OCI-LY1 (cell line): ENCODE results near the gene SEPSECS.

Experiments used
- H2AFZ ChIP-seq: fragments of 200-600 bp; sonication (generic), shearing (Covaris generic); 2 replicates; pipeline ENCODE4 v1.6.0; 2014; ENCODE audit warnings: antibody characterized with exemption, mild to moderate bottlenecking, low read length
- H3F3A ChIP-seq: fragments of 200-600 bp; sonication (generic), shearing (Covaris generic); 2 replicates; pipeline ENCODE4 v1.6.0; 2014; ENCODE audit warnings: mild to moderate bottlenecking, antibody characterized with exemption, low read length, moderate library complexity; ENCODE audit not compliant: insufficient read depth
- H3K27ac ChIP-seq: fragments of 200-600 bp; sonication (generic); 2 replicates; pipeline ENCODE4 v1.5.1; 2014; ENCODE audit warnings: low read length, mixed run types, mild to moderate bottlenecking, low read depth; ENCODE audit not compliant: poor library complexity, severe bottlenecking
- H3K27me3 ChIP-seq: fragments of 200-600 bp; sonication (generic); 2 replicates; pipeline ENCODE4 v1.6.0; 2014; ENCODE audit warnings: antibody characterized with exemption, mild to moderate bottlenecking, low read length, moderate library complexity; ENCODE audit not compliant: insufficient read depth
- H3K36me3 ChIP-seq: fragments of 200-600 bp; sonication (generic); 2 replicates; pipeline ENCODE4 v1.6.1; 2014; ENCODE audit warnings: mild to moderate bottlenecking, antibody characterized with exemption, low read length, moderate library complexity, mixed read lengths; ENCODE audit not compliant: insufficient read depth
- H3K4me1 ChIP-seq: fragments of 200-600 bp; sonication (generic); 2 replicates; pipeline ENCODE4 v1.5.1; 2014; ENCODE audit warnings: mild to moderate bottlenecking, low read length, moderate library complexity; ENCODE audit not compliant: insufficient read depth, severe bottlenecking
- H3K4me2 ChIP-seq: fragments of 200-600 bp; sonication (generic), shearing (Covaris generic); 2 replicates; pipeline ENCODE4 v1.6.1; 2014; ENCODE audit warnings: low read length
- H3K4me3 ChIP-seq: fragments of 200-600 bp; sonication (generic); 2 replicates; pipeline ENCODE4 v1.5.1; 2014; ENCODE audit warnings: low read length, low read depth, mild to moderate bottlenecking, mixed read lengths; ENCODE audit not compliant: poor library complexity, severe bottlenecking
- H3K79me2 ChIP-seq: fragments of 200-600 bp; shearing (Covaris generic); 2 replicates; pipeline ENCODE4 v1.6.1; 2016; ENCODE audit warnings: mixed run types, low read length, mixed read lengths; ENCODE audit not compliant: insufficient read depth
- H3K9ac ChIP-seq: fragments of 200-600 bp; sonication (generic), shearing (Covaris generic); 2 replicates; pipeline ENCODE4 v1.6.1; 2014; ENCODE audit warnings: mild to moderate bottlenecking, low read length, mixed read lengths
- H3K9me2 ChIP-seq: fragments of 200-600 bp; sonication (generic), shearing (Covaris generic); 2 replicates; pipeline ENCODE4 v1.6.1; 2014; ENCODE audit warnings: low read depth, mild to moderate bottlenecking, low read length, mixed read lengths
- H3K9me3 ChIP-seq: fragments of 200-600 bp; shearing (Covaris generic); 2 replicates; pipeline ENCODE4 v1.6.1; 2014; ENCODE audit warnings: low read length, mixed read lengths
- H4K20me1 ChIP-seq: fragments of 200-600 bp; sonication (generic), shearing (Covaris generic); 2 replicates; pipeline ENCODE4 v1.6.0; 2016; ENCODE audit warnings: mild to moderate bottlenecking, low read length; ENCODE audit not compliant: insufficient read depth
- EZH2 ChIP-seq: fragments of 200-600 bp; sonication (generic), shearing (Covaris generic); IDR thresholded peaks from 2 replicates; pipeline ENCODE4 v1.8.0; 2017; ENCODE audit warnings: borderline replicate concordance, mixed run types, mild to moderate bottlenecking, antibody characterized with exemption, low read length, moderate library complexity, mixed read lengths
- TF ChIP-seq, protein P1 (sequence below): fragments of 200-600 bp; sonication (generic), shearing (Covaris generic); IDR thresholded peaks from 2 replicates; pipeline ENCODE4 v1.5.1; 2017; ENCODE audit warnings: mild to moderate bottlenecking, antibody characterized with exemption, low read length, moderate library complexity, mixed read lengths

Gene SEPSECS

GRCh38 chr4:25111648-25112196 is 48.5 kb downstream of the SEPSECS start:
- no peak overlapping the region for H3K27ac ChIP-seq
- no peaks in the 10 kb centered on the region for H3K4me1 ChIP-seq
- H3K27me3 ChIP-seq = no peaks in the 10 kb centered on the region
- no peaks in the 10 kb centered on the region for H4K20me1 ChIP-seq
- H3K9ac ChIP-seq = no peak overlapping the region
- H3K9me3 ChIP-seq = no peaks in the 10 kb centered on the region
- no peaks in the 10 kb centered on the region for H3K79me2 ChIP-seq
- no peak overlapping the region for H3K4me3 ChIP-seq
- H3K4me2 ChIP-seq = no peak overlapping the region
- H3K9me2 ChIP-seq = no peaks in the 10 kb centered on the region
- H2AFZ ChIP-seq = no peak overlapping the region
- TF ChIP-seq, protein P1, sequence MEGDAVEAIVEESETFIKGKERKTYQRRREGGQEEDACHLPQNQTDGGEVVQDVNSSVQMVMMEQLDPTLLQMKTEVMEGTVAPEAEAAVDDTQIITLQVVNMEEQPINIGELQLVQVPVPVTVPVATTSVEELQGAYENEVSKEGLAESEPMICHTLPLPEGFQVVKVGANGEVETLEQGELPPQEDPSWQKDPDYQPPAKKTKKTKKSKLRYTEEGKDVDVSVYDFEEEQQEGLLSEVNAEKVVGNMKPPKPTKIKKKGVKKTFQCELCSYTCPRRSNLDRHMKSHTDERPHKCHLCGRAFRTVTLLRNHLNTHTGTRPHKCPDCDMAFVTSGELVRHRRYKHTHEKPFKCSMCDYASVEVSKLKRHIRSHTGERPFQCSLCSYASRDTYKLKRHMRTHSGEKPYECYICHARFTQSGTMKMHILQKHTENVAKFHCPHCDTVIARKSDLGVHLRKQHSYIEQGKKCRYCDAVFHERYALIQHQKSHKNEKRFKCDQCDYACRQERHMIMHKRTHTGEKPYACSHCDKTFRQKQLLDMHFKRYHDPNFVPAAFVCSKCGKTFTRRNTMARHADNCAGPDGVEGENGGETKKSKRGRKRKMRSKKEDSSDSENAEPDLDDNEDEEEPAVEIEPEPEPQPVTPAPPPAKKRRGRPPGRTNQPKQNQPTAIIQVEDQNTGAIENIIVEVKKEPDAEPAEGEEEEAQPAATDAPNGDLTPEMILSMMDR = no peak
- no peak for TF ChIP-seq EZH2
- H3F3A ChIP-seq = no peaks in the 10 kb centered on the region
- H3K36me3 ChIP-seq = no peaks in the 10 kb centered on the region

DNA sequence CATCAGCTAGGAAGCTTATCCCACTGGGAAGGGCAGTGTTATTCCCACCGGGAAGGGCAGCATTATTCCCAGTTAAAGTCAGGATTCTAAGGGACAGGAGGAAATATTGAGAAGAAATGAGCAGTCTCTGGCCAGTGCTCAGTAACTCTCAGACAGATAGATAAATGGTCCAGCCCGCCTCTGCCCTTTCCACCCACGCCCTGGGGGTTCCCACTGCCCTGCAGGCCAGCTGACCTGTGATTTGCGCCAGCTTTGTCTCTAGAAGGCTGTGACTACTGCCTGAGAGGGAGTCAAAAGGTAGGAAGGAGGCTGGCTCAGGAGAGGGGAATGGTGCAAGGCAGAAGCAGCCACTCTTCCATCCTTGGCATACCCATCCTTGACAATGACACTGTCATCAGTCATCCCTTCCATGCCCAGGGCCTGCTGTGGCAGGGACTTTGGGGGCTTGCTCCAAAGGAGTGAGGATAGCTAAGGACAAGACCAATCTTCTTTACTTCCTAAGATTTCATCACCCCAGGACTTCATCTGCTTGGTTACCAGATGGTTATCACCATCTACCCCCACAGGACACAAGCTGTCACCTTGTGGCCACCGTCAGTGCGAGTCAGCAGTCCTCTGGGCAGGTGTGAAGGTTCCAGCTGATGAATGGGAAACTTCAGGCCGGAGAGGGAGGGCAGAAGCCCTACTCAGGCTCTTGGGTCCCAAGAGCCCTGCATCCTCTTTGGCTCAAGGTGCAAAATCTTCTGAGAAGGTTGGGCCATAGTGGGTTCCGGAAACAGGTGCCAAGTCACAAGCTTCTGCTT is 49.5 kb downstream of the SEPSECS start:
- H3K36me3 ChIP-seq = no peaks in the 10 kb centered on the region
- H4K20me1 ChIP-seq = no peaks in the 10 kb centered on the region
- H3K27me3 ChIP-seq = no peaks in the 10 kb centered on the region
- no peaks in the 10 kb centered on the region for H3K9me3 ChIP-seq
- no peak overlapping the region for H2AFZ ChIP-seq
- H3K9ac ChIP-seq = no peak overlapping the region
- H3K9me2 ChIP-seq = no peaks in the 10 kb centered on the region
- no peaks in the 10 kb centered on the region for H3K4me1 ChIP-seq
- no peak overlapping the region for H3K4me3 ChIP-seq
- H3F3A ChIP-seq = no peaks in the 10 kb centered on the region
- TF ChIP-seq, protein P1 = no peak
- TF ChIP-seq EZH2 = no peak
- H3K79me2 ChIP-seq = no peaks in the 10 kb centered on the region
- H3K4me2 ChIP-seq = no peak overlapping the region
- H3K27ac ChIP-seq = no peak overlapping the region

- H3K9ac ChIP-seq = no peak overlapping the region
- no peaks in the 10 kb centered on the region for H3K36me3 ChIP-seq
These were observed 50.7 kb downstream of the SEPSECS start for GRCh38 chr4:25109511-25109910.

More at GRCh38 chr4:25109511-25109910, 50.7 kb downstream of the SEPSECS start:
- Histone ChIP-seq H4K20me1 (no peaks in the 10 kb centered on the region), H3K4me2 (no peak overlapping the region), H2AFZ (no peak overlapping the region), H3K4me1 (no peaks in the 10 kb centered on the region), H3K9me3 (no peaks in the 10 kb centered on the region), H3K9me2 (no peaks in the 10 kb centered on the region), H3F3A (no peaks in the 10 kb centered on the region), H3K27ac (no peak overlapping the region), H3K79me2 (no peaks in the 10 kb centered on the region), H3K27me3 (no peaks in the 10 kb centered on the region), H3K4me3 (no peak overlapping the region)
- TF ChIP-seq EZH2 = no peak
- TF ChIP-seq, protein P1 = no peak
